GM15510 (cell line): Measurements from ENCODE around the gene INSL3.

Source experiments
- POLR2A ChIP-seq: IDR thresholded peaks from 3 replicates; pipeline ENCODE4 v1.6.1; 2011; ENCODE audit warnings: borderline replicate concordance; ENCODE audit not compliant: insufficient read length; ENCODE audit errors: extremely low read depth

INSL3 gene

GRCh38 chr19:17807731-17808316 is 13.5 kb downstream of the INSL3 start:
- TF ChIP-seq POLR2A = no peak

GRCh38 chr19:17806945-17807344 is 14.4 kb downstream of the INSL3 start:
- no peak for TF ChIP-seq POLR2A

GRCh38 chr19:17805427-17805826 is 15.9 kb downstream of the INSL3 start:
- TF ChIP-seq POLR2A = no peak

DNA sequence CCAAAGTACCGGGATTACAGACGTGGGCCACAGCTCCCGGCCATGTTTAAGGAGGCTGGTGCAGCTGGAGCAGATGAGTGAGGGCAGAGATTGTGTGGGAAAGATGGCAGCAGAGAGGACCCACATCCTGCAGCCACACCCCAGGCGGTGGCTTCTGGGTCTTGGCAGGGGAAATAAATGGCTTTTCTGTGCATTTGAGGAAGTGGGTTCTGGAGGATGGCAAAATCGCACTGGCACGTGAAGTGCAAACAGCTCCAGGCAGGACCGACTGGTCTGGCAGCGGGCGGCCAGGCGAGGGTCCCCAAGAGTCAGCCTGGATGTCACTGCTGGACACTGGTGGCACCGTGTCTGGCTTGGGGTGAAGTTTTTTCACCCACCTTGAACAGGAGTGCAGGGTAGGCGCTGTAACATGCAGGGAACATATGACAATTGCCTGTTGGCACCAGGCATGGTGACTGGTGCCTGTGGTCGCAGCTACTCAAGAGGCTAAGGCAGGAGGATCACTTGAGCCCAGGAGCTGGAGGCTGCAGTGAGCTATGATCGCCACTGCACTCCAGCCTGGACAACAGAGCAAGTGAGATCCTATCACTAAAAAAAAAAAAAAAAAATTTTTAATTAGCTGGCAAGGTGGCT is 17.9 kb downstream of the INSL3 start:
- no peak for TF ChIP-seq POLR2A

GRCh38 chr19:17802137-17802858 is 19.0 kb downstream of the INSL3 start:
- no peak for TF ChIP-seq POLR2A

- TF ChIP-seq POLR2A = no peak
Observed at GRCh38 chr19:17797424-17798201, 23.7 kb downstream of the INSL3 start.

DNA sequence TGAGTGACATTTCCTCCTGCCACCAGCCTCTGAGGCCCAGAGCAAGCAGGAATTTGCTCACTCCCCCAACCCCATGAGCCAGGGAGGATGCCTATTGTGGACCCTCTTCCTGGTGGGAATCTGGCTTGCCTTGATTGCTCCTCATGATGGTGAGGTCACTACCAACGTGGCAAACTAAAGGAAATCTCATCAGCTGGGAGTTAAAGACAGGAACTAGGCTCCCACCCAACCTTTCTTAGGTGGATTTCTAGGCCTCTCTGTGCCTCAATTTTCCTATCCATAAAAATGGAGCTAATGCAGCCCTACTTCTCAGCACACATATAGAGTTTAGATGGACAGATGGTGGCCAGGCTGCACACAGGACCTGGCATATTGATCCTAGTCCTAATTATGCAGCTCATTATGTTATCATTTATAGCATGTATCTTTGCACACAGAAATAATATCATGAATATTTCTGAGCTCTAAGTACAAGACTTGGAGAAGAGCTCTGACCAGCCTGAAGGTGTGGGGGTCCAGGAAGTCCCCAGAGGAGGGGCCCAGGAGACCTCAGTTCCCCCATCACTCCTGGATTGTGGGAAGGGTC is 24.4 kb downstream of the INSL3 start:
- TF ChIP-seq POLR2A = no peak

DNA sequence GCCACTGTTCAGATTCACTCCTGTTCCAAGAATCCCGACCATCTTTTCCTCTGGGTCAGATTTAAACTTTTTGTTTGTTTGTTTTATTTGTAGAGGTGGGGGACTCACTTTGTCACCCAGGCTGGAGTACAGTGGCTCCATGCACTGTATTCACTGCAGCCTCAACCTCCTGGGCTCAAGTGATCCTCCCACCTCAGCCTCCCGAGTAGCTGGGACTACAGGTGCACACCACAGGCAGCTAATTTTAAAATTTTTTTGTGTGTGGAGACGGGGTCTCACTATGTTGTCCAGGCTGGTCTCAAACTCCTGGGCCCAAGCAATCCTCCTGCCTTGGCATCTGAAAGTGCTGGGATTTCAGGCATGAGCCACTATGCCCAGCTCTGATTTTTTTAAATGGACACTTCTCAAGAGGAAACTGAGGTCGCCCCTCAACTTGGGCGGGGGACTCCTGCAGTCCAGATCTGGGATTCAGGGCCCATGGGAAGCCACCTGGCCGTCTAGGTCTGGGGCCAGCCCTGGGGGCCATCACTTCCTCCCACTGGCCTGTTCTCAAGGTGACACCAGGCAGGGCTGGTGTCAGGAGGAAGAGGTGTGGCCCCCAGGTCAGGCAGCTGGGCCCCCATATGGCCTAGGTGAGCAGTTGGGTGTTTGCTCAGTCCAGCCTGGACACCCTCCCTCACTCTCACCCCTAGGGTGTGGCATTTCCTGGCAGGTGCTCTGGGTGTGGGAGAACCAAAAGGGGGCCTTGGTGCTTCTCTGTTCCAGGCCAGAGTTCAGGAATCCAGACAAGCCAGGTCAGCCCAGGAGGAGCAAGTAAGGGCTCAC is 25.1 kb downstream of the INSL3 start:
- no peak for TF ChIP-seq POLR2A

DNA sequence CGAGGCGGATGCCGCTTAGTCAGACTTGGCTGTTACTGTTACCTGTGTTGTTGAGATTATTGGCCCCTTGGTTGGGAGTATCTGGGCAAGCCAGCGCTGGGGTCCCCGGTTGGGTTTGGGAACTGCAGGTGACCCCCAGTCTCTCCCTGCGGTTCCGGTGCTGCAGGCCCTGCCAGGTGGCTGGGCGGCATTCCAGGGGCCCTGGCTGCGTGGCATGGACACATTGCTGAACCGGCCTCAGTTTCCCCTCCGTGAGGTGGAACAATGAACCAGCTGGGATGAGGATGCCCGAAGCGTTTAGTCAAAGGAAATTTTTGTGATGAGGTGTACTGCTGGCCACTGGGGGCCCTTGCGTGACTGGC is 25.8 kb downstream of the INSL3 start:
- TF ChIP-seq POLR2A = no peak

DNA sequence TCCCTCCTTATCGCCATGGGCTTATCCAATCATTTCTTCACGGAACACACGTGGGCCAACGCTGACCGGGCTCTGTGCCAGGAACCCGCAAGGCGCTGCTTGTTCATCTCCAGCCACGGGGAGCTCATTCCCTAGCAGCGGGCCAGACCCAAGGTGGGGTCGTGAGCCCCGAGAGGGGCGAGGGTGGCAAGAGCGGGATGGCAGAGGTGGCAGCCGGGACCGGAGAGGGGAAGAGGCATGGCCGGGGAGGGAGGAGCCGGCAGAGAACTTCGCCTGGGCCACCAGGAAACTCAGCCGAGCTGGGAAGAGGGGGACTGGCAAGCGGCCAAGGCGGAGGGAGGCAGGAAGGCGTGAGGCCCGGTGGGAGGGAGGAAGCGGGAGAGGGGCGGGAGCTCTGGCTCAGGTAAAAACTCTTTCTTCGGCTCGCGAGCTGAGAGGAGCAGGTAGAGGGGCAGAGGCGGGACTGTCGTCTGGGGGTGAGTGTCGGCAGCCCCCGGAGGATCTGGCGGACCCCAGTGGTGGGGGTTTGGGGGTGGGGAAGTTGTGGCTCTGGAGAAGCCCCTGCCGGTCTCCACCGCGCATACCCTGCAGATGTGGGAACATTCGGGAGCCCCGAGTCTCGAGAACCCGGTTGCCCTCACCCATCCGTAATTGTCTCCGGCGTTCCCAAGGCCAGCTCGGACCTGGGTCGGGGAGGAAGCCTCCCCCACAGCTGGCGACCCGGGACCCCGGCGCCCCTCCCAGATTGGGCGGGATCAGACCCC is 26.4 kb downstream of the INSL3 start, which contains the start of gene B3GNT3:
Gene B3GNT3, plus strand, starts transcription at position 408 of the 764 bp plus-strand sequence. CDS start 12,670 bp downstream, outside the sequence.
- no peak for TF ChIP-seq POLR2A

DNA sequence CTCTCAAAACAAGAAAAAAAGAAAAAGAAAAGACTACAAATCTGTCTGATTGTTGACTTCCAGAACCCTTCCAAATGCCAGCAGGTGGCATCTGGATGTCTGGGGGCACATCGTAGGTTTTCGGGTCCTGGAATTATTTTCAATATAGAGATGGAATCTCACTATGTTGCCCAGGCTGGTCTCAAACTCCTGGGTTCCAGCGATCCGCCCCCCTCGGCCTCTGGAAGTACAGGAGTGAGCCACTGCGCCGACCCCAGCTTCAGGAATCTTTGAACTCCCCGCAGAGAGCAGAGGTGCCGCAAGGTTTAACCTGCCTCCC is 26.9 kb downstream of the INSL3 start:
- no peak for TF ChIP-seq POLR2A

DNA sequence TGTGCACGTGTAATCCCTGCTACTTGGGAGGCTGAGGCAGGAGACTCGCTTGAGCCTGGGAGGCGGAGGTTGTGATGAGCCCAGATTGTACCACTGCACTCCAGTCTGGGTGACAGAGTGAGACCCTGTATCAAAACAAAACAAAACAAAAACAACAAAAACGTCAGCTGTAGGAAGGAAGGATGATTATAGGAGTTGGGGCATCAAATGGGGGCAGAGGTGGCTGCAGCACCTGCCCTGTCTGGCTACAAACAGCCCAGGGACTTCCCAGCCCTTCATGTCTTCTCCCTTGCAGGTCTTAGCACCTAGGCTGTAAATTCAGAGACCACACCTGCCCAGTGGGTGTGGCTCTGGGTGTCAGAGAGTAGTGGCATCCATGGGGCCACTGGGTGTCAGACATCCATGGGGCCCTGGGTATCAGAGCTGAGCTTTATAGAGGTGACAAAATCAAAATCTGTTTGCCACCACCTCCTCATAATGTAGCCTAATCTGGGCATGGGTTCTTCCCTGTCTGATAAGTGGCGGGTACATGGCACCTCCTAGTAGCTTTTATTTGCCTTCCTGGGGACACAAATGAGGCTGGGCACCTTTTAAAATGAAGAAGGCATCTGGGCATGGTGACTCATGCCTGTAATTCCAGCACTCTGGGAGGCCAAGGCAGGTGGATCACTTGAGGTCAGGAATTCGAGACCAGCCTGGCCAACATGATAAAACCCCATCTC is 31.1 kb downstream of the INSL3 start:
- no peak for TF ChIP-seq POLR2A

DNA sequence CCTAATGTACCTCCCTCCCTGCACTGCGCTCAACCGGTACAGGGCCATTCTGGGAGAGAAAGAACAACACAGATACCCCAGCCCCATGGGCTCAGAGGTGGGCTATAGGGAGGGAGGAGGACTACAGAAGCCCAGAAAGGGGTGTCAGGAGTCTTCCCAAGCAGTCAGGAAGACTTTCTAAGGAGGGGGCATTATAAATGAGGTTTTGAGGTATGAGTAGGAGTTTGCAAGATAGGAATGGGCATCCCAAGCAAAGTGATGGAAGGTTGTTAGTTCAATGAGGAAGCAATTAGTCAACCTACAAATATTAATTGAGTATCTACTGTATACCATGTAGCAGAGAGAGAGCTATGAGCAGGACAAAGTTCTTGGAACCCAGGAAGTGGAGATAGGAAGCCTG is 32.7 kb downstream of the INSL3 start:
- TF ChIP-seq POLR2A = no peak
